GM18507 (cell line): ENCODE measurements around the gene MYBBP1A.

Source experiments
- DNase-seq: peaks from one replicate; pipeline ENCODE4 v3.0.0; 2011; ENCODE audit warnings: low read depth; ENCODE audit not compliant: insufficient read length; ENCODE audit errors: extremely low spot score
- FAIRE-seq: peaks from 2 replicates; lab custom pipeline; 2011; peaks lifted over from hg19 to GRCh38; lab: Jason Lieb, UNC

Gene MYBBP1A

GRCh38 chr17:4554441-4554996 is 665 bp downstream of the MYBBP1A start:
- no peak for FAIRE-seq

GRCh38 chr17:4553669-4554068 is 1.5 kb downstream of the MYBBP1A start:
- FAIRE-seq (no peak), DNase-seq (no peak)

More at GRCh38 chr17:4554441-4554996, 665 bp downstream of the MYBBP1A start:
- no peak for DNase-seq

- FAIRE-seq, result no peak
- no peak for DNase-seq
Measured at GRCh38 chr17:4551796-4552525, 3.2 kb downstream of the MYBBP1A start.

GRCh38 chr17:4551141-4551540 is 4.0 kb downstream of the MYBBP1A start:
- FAIRE-seq, result no peak

GRCh38 chr17:4550534-4551039 is 4.6 kb downstream of the MYBBP1A start:
- DNase-seq (no peak), FAIRE-seq (no peak)

More at GRCh38 chr17:4551141-4551540, 4.0 kb downstream of the MYBBP1A start:
- DNase-seq, result no peak

GRCh38 chr17:4549781-4550533 is 5.2 kb downstream of the MYBBP1A start:
- FAIRE-seq, result no peak

GRCh38 chr17:4548721-4549531 is 6.3 kb downstream of the MYBBP1A start:
- DNase-seq (no peak), FAIRE-seq (no peak)

More at GRCh38 chr17:4549781-4550533, 5.2 kb downstream of the MYBBP1A start:
- no peak for DNase-seq

- FAIRE-seq, result no peak
- no peak for DNase-seq
Measured at GRCh38 chr17:4548061-4548461, 7.1 kb downstream of the MYBBP1A start.

GRCh38 chr17:4547118-4547906 is 7.9 kb downstream of the MYBBP1A start:
- DNase-seq (no peak), FAIRE-seq (no peak)

- FAIRE-seq, result no peak
Measured at GRCh38 chr17:4545217-4545951, 9.8 kb downstream of the MYBBP1A start.

GRCh38 chr17:4544951-4545216 is 10.3 kb downstream of the MYBBP1A start:
- DNase-seq (no peak), FAIRE-seq (no peak)

More at GRCh38 chr17:4545217-4545951, 9.8 kb downstream of the MYBBP1A start:
- no peak for DNase-seq

GRCh38 chr17:4544135-4544950 is 10.8 kb downstream of the MYBBP1A start:
- no peak for FAIRE-seq
- no peak for DNase-seq

GRCh38 chr17:4543557-4544026 is 11.6 kb downstream of the MYBBP1A start:
- DNase-seq (no peak), FAIRE-seq (no peak)

GRCh38 chr17:4542726-4543191 is 12.4 kb downstream of the MYBBP1A start:
- no peak for FAIRE-seq
- DNase-seq, result no peak

- no peak for FAIRE-seq
- no peak for DNase-seq
Measured at GRCh38 chr17:4542003-4542725, 13.0 kb downstream of the MYBBP1A start.

GRCh38 chr17:4541328-4542002 is 13.7 kb downstream of the MYBBP1A start:
- DNase-seq (no peak), FAIRE-seq (no peak)
